Breast epithelium (tissue), 4 donors: ENCODE data around the gene PPM1L. TPM values are rescaled to one million over a fixed set of nuclear protein-coding genes. Genes with fewer than 3 reads are reported as not detected.

Experiments used
- DNase-seq, 2 donors: peaks; one replicate each; pipeline ENCODE4 v3.0.0-alpha.2; 2019; ENCODE audit warnings: low spot score in 2 of 2
- H3K27ac ChIP-seq, 2 donors: fragments of 200-600 bp; sonication (generic) in 1 of 2; one replicate each; pipeline ENCODE4 v1.5.1; 2016 to 2019; ENCODE audit warnings: mild to moderate bottlenecking in 1 of 2
- H3K27me3 ChIP-seq, 2 donors: fragments of 200-600 bp; sonication (generic) in 1 of 2; one replicate each; pipeline versions ENCODE4 v1.5.1 to v1.6.0; 2017 to 2019; ENCODE audit warnings: control low read depth in 1 of 2, mild to moderate bottlenecking in 1 of 2
- H3K36me3 ChIP-seq: fragments of 200-600 bp; one replicate; pipeline ENCODE4 v1.5.1; 2019
- H3K4me1 ChIP-seq, 2 donors: fragments of 200-600 bp; sonication (generic); one replicate each; pipeline ENCODE4 v1.5.1; 2016 to 2019; ENCODE audit warnings: control low read depth in 1 of 2
- H3K4me3 ChIP-seq, 3 donors: fragments of 200-600 bp; sonication (generic); 1 replicate in 2 of 3; 2 replicates in 1 of 3; pipeline ENCODE4 v1.5.1; 2016 to 2019; ENCODE audit warnings: mild to moderate bottlenecking in 3 of 3, moderate library complexity in 2 of 3
- H3K9me3 ChIP-seq, 2 donors: fragments of 200-600 bp; sonication (generic) in 1 of 2; one replicate each; pipeline ENCODE4 v1.5.1; 2016 to 2019; ENCODE audit warnings: control low read depth in 1 of 2
- CTCF ChIP-seq, 3 donors: fragments of 450-650 bp; IDR thresholded peaks; one replicate each; pipeline ENCODE4 v1.5.1; 2016 to 2017; ENCODE audit warnings: antibody characterized with exemption in 3 of 3, mild to moderate bottlenecking in 3 of 3, moderate library complexity in 3 of 3
- POLR2A ChIP-seq: fragments of 450-650 bp; IDR thresholded peaks from one replicate; pipeline ENCODE4 v1.6.1; 2016; ENCODE audit warnings: antibody characterized with exemption, mild to moderate bottlenecking, moderate library complexity
- POLR2AphosphoS5 ChIP-seq, 3 donors: sonication (generic); formaldehyde crosslinking; IDR thresholded peaks; one replicate each; pipeline ENCODE4 v1.6.1; 2017; ENCODE audit warnings: antibody characterized with exemption in 3 of 3
- intact Hi-C: fragments of 100-400 bp; cut with DNase I; formaldehyde crosslinking; loops from one replicate; pipeline ENCODE4 v1.15.1; 2023; ENCODE audit warnings: low total_unique reads
- total RNA-seq, 3 donors: library from RNA; depleted of rRNA; stranded (reverse); fragments of >200 nt; gene quantifications; one replicate each; pipeline ENCODE4 v1.1.0, GENCODE V29; 2016

PPM1L gene
- total RNA-seq, 3 donors from 2014 or later, result 12.8 to 136 (median 24.6) TPM

- Histone ChIP-seq H3K4me3 (no peak overlapping the region), H3K4me1 (no peaks in the 10 kb centered on the region), H3K27me3 (no peaks in the 10 kb centered on the region), H3K27ac (no peak overlapping the region), H3K9me3 (no peaks in the 10 kb centered on the region), H3K36me3 (no peaks in the 10 kb centered on the region)
- intact Hi-C loops, result no loop called here
- TF ChIP-seq POLR2AphosphoS5 (IDR thresholded peaks at IDR 0.05) (no peak), CTCF (IDR thresholded peaks at IDR 0.05) (no peak), POLR2A (no peak)
- no peak for DNase-seq
Observed at GRCh38 chr3:160837394-160837980, 81.5 kb downstream of the PPM1L start.

GRCh38 chr3:160840590-160840989 is 84.6 kb downstream of the PPM1L start:
- Histone ChIP-seq H3K4me1 (no peaks in the 10 kb centered on the region), H3K9me3 (no peaks in the 10 kb centered on the region), H3K36me3 (no peaks in the 10 kb centered on the region), H3K27ac (no peak overlapping the region), H3K27me3 (no peaks in the 10 kb centered on the region), H3K4me3 (no peak overlapping the region)
- no peak for TF ChIP-seq POLR2A
- TF ChIP-seq CTCF (IDR thresholded peaks at IDR 0.05), result no peak
- no peak for TF ChIP-seq POLR2AphosphoS5 (IDR thresholded peaks at IDR 0.05)
- DNase-seq, result no peak
- intact Hi-C loops, result no loop called here

GRCh38 chr3:160841455-160841854 is 85.4 kb downstream of the PPM1L start:
- Histone ChIP-seq H3K4me1 (no peaks in the 10 kb centered on the region), H3K27me3 (no peaks in the 10 kb centered on the region), H3K4me3 (no peak overlapping the region), H3K27ac (no peak overlapping the region), H3K9me3 (no peaks in the 10 kb centered on the region), H3K36me3 (no peaks in the 10 kb centered on the region)
- intact Hi-C loops, result no loop called here
- TF ChIP-seq CTCF (IDR thresholded peaks at IDR 0.05), result no peak
- TF ChIP-seq POLR2A, result no peak
- TF ChIP-seq POLR2AphosphoS5 (IDR thresholded peaks at IDR 0.05), result no peak
- no peak for DNase-seq

- H3K4me3 ChIP-seq, result no peak overlapping the region
- no peaks in the 10 kb centered on the region for H3K36me3 ChIP-seq
- intact Hi-C loops, result no loop called here
- TF ChIP-seq POLR2AphosphoS5 (IDR thresholded peaks at IDR 0.05), result no peak
- TF ChIP-seq POLR2A, result no peak
- no peak for TF ChIP-seq CTCF (IDR thresholded peaks at IDR 0.05)
- no peaks in the 10 kb centered on the region for H3K27me3 ChIP-seq
- H3K27ac ChIP-seq, result no peak overlapping the region
- no peaks in the 10 kb centered on the region for H3K4me1 ChIP-seq
- no peak for DNase-seq
- no peaks in the 10 kb centered on the region for H3K9me3 ChIP-seq
Observed at GRCh38 chr3:160842021-160843005, 86.3 kb downstream of the PPM1L start.

DNA sequence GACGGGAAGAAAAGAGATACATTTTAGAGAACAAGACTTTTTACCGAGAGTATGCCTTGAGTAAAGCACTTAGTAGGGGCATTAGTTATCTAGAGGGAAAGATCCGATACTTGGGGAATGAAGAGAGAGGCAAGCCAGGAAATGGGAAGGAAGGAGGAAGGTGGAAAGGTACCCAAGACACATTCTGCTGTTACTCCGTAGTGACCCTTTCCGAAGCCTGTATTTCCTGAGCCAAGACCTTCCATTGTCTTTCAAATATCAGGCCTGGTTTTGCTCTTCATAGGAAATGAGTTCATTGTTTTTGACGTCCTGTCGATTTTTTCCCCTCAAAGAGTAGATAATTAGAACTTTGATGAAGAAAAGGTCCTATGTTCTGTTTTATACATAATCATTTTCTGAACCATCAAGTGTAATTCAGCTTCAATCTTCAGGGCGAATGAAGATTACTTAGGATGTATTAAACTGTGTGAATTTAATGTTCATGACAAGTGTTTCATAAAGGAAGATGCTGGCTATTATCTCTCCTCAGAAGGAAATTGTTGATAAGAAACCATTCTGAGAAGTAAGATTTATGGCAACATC is 95.7 kb downstream of the PPM1L start:
- intact Hi-C loops, result no loop called here
- no peak overlapping the region for H3K27ac ChIP-seq
- no peaks in the 10 kb centered on the region for H3K4me1 ChIP-seq
- DNase-seq, result no peak
- no peak overlapping the region for H3K4me3 ChIP-seq
- H3K36me3 ChIP-seq, result no peaks in the 10 kb centered on the region
- no peaks in the 10 kb centered on the region for H3K9me3 ChIP-seq
- no peaks in the 10 kb centered on the region for H3K27me3 ChIP-seq
- TF ChIP-seq CTCF (IDR thresholded peaks at IDR 0.05), result no peak
- no peak for TF ChIP-seq POLR2AphosphoS5 (IDR thresholded peaks at IDR 0.05)
- no peak for TF ChIP-seq POLR2A
